H1 (cell line): Measurements from ENCODE around the gene SMARCC1. TPM values are rescaled to one million over a fixed set of nuclear protein-coding genes. Genes with fewer than 3 reads are reported as not detected.

Source experiments
- CTCF ChIA-PET: fragments of 300-600 bp; sonication (Branson Sonifier 250); formaldehyde crosslinking; loops from one replicate; lab custom pipeline; 2021; ENCODE audit not compliant: partially characterized antibody; lab: Charles Lee
- POLR2A ChIA-PET: fragments of 300-600 bp; sonication (Branson Sonifier 250); formaldehyde crosslinking; loops from one replicate; lab custom pipeline; 2021; ENCODE audit warnings: inconsistent platforms; ENCODE audit not compliant: partially characterized antibody; lab: Charles Lee
- DNase-seq, 2 experiments: peaks; one replicate each; pipeline versions ENCODE4 v3.0.0 to v3.0.0-alpha.2; 2010 to 2022; ENCODE audit warnings: low spot score in 2 of 2, low read depth in 1 of 2, mixed read lengths in 1 of 2
- FAIRE-seq: peaks from 2 replicates; lab custom pipeline; 2011; peaks lifted over from hg19 to GRCh38; lab: Jason Lieb, UNC
- H2AFZ ChIP-seq: 2 replicates; pipeline ENCODE4 v1.8.1; 2012; ENCODE audit warnings: low read length, inconsistent platforms
- H2AK5ac ChIP-seq: 2 replicates; pipeline ENCODE4 v1.6.1; 2013; ENCODE audit warnings: low read depth, low read length
- H2BK120ac ChIP-seq: replicated peaks from 2 replicates; pipeline ENCODE3; 2013; ENCODE audit warnings: low read depth, low read length, inconsistent platforms
- H2BK12ac ChIP-seq: 2 replicates; pipeline ENCODE4 v1.6.1; 2013; ENCODE audit warnings: low read depth, low read length
- H2BK15ac ChIP-seq: 2 replicates; pipeline ENCODE4 v1.6.1; 2013; ENCODE audit warnings: low read length
- H2BK20ac ChIP-seq: 2 replicates; pipeline ENCODE4 v1.6.1; 2013; ENCODE audit warnings: low read length
- H2BK5ac ChIP-seq: 2 replicates; pipeline ENCODE4 v1.6.1; 2013; ENCODE audit warnings: low read depth, low read length
- H3K14ac ChIP-seq: 2 replicates; pipeline ENCODE4 v1.6.1; 2013; ENCODE audit warnings: inconsistent platforms; ENCODE audit not compliant: insufficient read length
- H3K18ac ChIP-seq: 2 replicates; pipeline ENCODE4 v1.6.1; 2013; ENCODE audit warnings: low read length; ENCODE audit errors: extremely low read depth
- H3K23ac ChIP-seq: 2 replicates; pipeline ENCODE4 v1.6.1; 2013; ENCODE audit warnings: inconsistent platforms; ENCODE audit not compliant: insufficient read length
- H3K23me2 ChIP-seq: 2 replicates; pipeline ENCODE4 v1.6.1; 2013; ENCODE audit warnings: low read depth, low read length
- H3K27ac ChIP-seq: 2 replicates; pipeline ENCODE4 v1.6.1; 2011; ENCODE audit warnings: low read depth, low read length, inconsistent platforms
- H3K27me3 ChIP-seq, 4 experiments: replicated peaks in 1 of 4; 1 replicate in 1 of 4; 2 replicates in 3 of 4; pipeline versions ENCODE4 v1.6.1 to v1.8.1; 2011 to 2013; ENCODE audit warnings: low read length in 3 of 4, mild to moderate bottlenecking in 3 of 4, inconsistent platforms in 2 of 4, mixed read lengths in 2 of 4, moderate library complexity in 1 of 4; ENCODE audit not compliant: control insufficient read depth in 3 of 4, insufficient read depth in 3 of 4; ENCODE audit errors: extremely low read depth in 1 of 4
- H3K36me3 ChIP-seq, 4 experiments: 2 replicates each; pipeline versions ENCODE4 v1.6.1 to v1.8.1; 2011 to 2013; ENCODE audit warnings: mild to moderate bottlenecking in 4 of 4, low read length in 3 of 4, moderate library complexity in 2 of 4, control low read depth in 1 of 4, inconsistent platforms in 1 of 4; ENCODE audit not compliant: insufficient read depth in 4 of 4, control insufficient read depth in 2 of 4
- H3K4ac ChIP-seq: replicated peaks from 2 replicates; pipeline ENCODE3; 2013; ENCODE audit warnings: low read length, low read depth, mixed read lengths, inconsistent platforms; ENCODE audit not compliant: insufficient read length
- H3K4me1 ChIP-seq, 4 experiments: replicated peaks in 1 of 4; 1 replicate in 1 of 4; 2 replicates in 3 of 4; pipeline versions ENCODE4 v1.6.1 to v1.8.1; 2011 to 2013; ENCODE audit warnings: low read length in 3 of 4, inconsistent platforms in 2 of 4, mixed read lengths in 1 of 4; ENCODE audit not compliant: insufficient read depth in 4 of 4, control insufficient read depth in 3 of 4
- H3K4me2 ChIP-seq, 2 experiments: 2 replicates each; pipeline versions ENCODE4 v1.6.1 to v1.8.1; 2011 to 2013; ENCODE audit warnings: low read depth in 2 of 2, low read length in 2 of 2, control low read depth in 1 of 2, inconsistent platforms in 1 of 2, mild to moderate bottlenecking in 1 of 2; ENCODE audit not compliant: insufficient read depth in 1 of 2
- H3K4me3 ChIP-seq, 4 experiments: fragments of 200-600, 300-600 bp in 1 of 4; sonication (generic), shearing (Covaris generic), sonication (Bioruptor Twin) in 1 of 4; 2 replicates each; pipeline versions ENCODE4 v1.5.1 to v1.8.1; 2011 to 2016; ENCODE audit warnings: low read length in 4 of 4, low read depth in 3 of 4, control low read depth in 2 of 4, inconsistent platforms in 2 of 4, mild to moderate bottlenecking in 2 of 4, mixed read lengths in 1 of 4, moderate library complexity in 1 of 4; ENCODE audit not compliant: insufficient read depth in 2 of 4; ENCODE audit errors: extremely low read depth in 1 of 4
- H3K56ac ChIP-seq: replicated peaks from 2 replicates; pipeline ENCODE3; 2013; ENCODE audit warnings: low read depth, mild to moderate bottlenecking, mixed read lengths, low read length, inconsistent platforms; ENCODE audit not compliant: insufficient read length
- H3K79me1 ChIP-seq: 2 replicates; pipeline ENCODE4 v1.6.1; 2013; ENCODE audit warnings: low read depth, low read length, control low read depth
- H3K79me2 ChIP-seq, 2 experiments: 2 replicates each; pipeline versions ENCODE4 v1.6.1 to v1.8.1; 2012 to 2013; ENCODE audit warnings: low read length in 2 of 2, mild to moderate bottlenecking in 2 of 2, inconsistent platforms in 1 of 2; ENCODE audit not compliant: insufficient read depth in 2 of 2, control insufficient read depth in 1 of 2
- H3K9ac ChIP-seq, 4 experiments: replicated peaks in 1 of 4; 1 replicate in 1 of 4; 2 replicates in 3 of 4; pipeline versions ENCODE4 v1.6.1 to v1.8.1; 2011 to 2013; ENCODE audit warnings: low read depth in 3 of 4, low read length in 3 of 4, control low read depth in 2 of 4, mild to moderate bottlenecking in 2 of 4, moderate library complexity in 2 of 4, inconsistent platforms in 1 of 4; ENCODE audit errors: extremely low read depth in 1 of 4
- H3K9me3 ChIP-seq, 2 experiments: 2 replicates each; pipeline versions ENCODE4 v1.6.1 to v1.8.1; 2012 to 2013; ENCODE audit warnings: mild to moderate bottlenecking in 2 of 2, moderate library complexity in 2 of 2, control low read depth in 1 of 2, inconsistent platforms in 1 of 2, low read depth in 1 of 2, low read length in 1 of 2, mixed read lengths in 1 of 2; ENCODE audit not compliant: insufficient read depth in 2 of 2
- H4K20me1 ChIP-seq, 2 experiments: replicated peaks in 1 of 2; 2 replicates each; pipeline versions ENCODE3 to v1.8.1; 2011 to 2013; ENCODE audit warnings: inconsistent platforms in 2 of 2, low read length in 2 of 2, mild to moderate bottlenecking in 1 of 2; ENCODE audit not compliant: insufficient read depth in 2 of 2, control insufficient read depth in 1 of 2
- H4K5ac ChIP-seq: 2 replicates; pipeline ENCODE4 v1.6.1; 2013; ENCODE audit warnings: low read length, low read depth, mixed read lengths, inconsistent platforms; ENCODE audit not compliant: insufficient read length
- H4K8ac ChIP-seq: 2 replicates; pipeline ENCODE4 v1.8.0; 2013; ENCODE audit warnings: mild to moderate bottlenecking, moderate library complexity, low read length, inconsistent platforms; ENCODE audit not compliant: insufficient read depth; ENCODE audit errors: extremely low read depth
- H4K91ac ChIP-seq: replicated peaks from 2 replicates; pipeline ENCODE3; 2013; ENCODE audit warnings: low read length, mixed read lengths, inconsistent platforms; ENCODE audit not compliant: insufficient read length
- BACH1 ChIP-seq: IDR thresholded peaks from 2 replicates; pipeline ENCODE4 v1.6.1; 2012; ENCODE audit warnings: low read length, improper control_type of control experiment
- BRCA1 ChIP-seq: IDR thresholded peaks from 2 replicates; pipeline ENCODE4 v1.6.1; 2012; ENCODE audit warnings: low read depth, low read length, improper control_type of control experiment
- CTCF ChIP-seq, 3 experiments: IDR thresholded peaks; 1 replicate in 2 of 3; 2 replicates in 1 of 3; pipeline versions ENCODE4 v1.5.1 to v1.6.1; 2011; ENCODE audit warnings: low read length in 3 of 3, mild to moderate bottlenecking in 3 of 3, inconsistent platforms in 2 of 3, low read depth in 1 of 3, moderate library complexity in 1 of 3; ENCODE audit not compliant: insufficient read depth in 1 of 3; ENCODE audit errors: control extremely low read depth in 1 of 3
- FOSL1 ChIP-seq: IDR thresholded peaks from 2 replicates; pipeline ENCODE4 v1.6.1; 2011; ENCODE audit warnings: mild to moderate bottlenecking, low read depth, low read length, moderate library complexity; ENCODE audit not compliant: insufficient read depth
- KDM4A ChIP-seq: IDR thresholded peaks from one replicate; pipeline ENCODE4 v1.7.1; 2012; ENCODE audit warnings: low read depth, mild to moderate bottlenecking, moderate library complexity, low read length, inconsistent platforms; ENCODE audit not compliant: severe bottlenecking
- NRF1 ChIP-seq: IDR thresholded peaks from 2 replicates; pipeline ENCODE4 v1.6.1; 2011; ENCODE audit warnings: mild to moderate bottlenecking, low read depth, low read length, improper control_type of control experiment
- POLR2A ChIP-seq, 2 experiments: IDR thresholded peaks; 1 replicate in 1 of 2; 2 replicates in 1 of 2; pipeline ENCODE4 v1.6.1; 2011; ENCODE audit warnings: low read depth in 2 of 2, low read length in 2 of 2, mild to moderate bottlenecking in 2 of 2; ENCODE audit errors: control extremely low read depth in 1 of 2
- POU5F1 ChIP-seq: IDR thresholded peaks from 2 replicates; pipeline ENCODE4 v1.6.1; 2011; ENCODE audit warnings: low read depth, mild to moderate bottlenecking, low read length, moderate library complexity
- RXRA ChIP-seq: IDR thresholded peaks from 2 replicates; pipeline ENCODE4 v1.6.1; 2011; ENCODE audit warnings: low read depth, mild to moderate bottlenecking, low read length, moderate library complexity; ENCODE audit not compliant: insufficient read depth
- SP2 ChIP-seq: IDR thresholded peaks from 2 replicates; pipeline ENCODE4 v1.6.1; 2012; ENCODE audit warnings: mild to moderate bottlenecking, low read length, inconsistent platforms
- TCF12 ChIP-seq: IDR thresholded peaks from 2 replicates; pipeline ENCODE4 v1.6.1; 2011; ENCODE audit warnings: low read depth, mild to moderate bottlenecking, low read length
- ZNF274 ChIP-seq: IDR thresholded peaks from 2 replicates; pipeline ENCODE4 v1.7.0; 2012; ENCODE audit warnings: low read length, borderline replicate concordance; ENCODE audit errors: extremely low read depth
- WGBS, 2 experiments: shearing (Covaris generic) in 1 of 2; methylation state at CpG; one replicate each; pipeline versions ENCODE4 v1.1.6 to v1.1.7; 2013 to 2015; ENCODE audit warnings: low lambda C conversion rate in 2 of 2, mixed read lengths in 2 of 2, inconsistent platforms in 1 of 2, low coverage in 1 of 2, missing lambda C conversion rate in 1 of 2; ENCODE audit not compliant: insufficient replicate concordance in 2 of 2, insufficient coverage in 1 of 2, insufficient read length in 1 of 2; ENCODE audit errors: extremely low coverage in 1 of 2, missing lambda C conversion rate in 1 of 2; 5-methylcytosine and 5-hydroxymethylcytosine counted together
- polyA plus RNA-seq, 7 experiments: library from polyadenylated mRNA; depleted of rRNA in 3 of 7; stranded (reverse) in 5 of 7; unstranded in 2 of 7; fragments of >200 nt in 5 of 7; fragments of 200-250 nt in 2 of 7; gene quantifications; 1 replicate in 5 of 7; 2 replicates in 1 of 7; 4 replicates in 1 of 7; pipeline versions ENCODE4 v1.2.1 to v1.2.3, GENCODE V29; 2011 to 2013; ENCODE audit warnings: missing spikeins in 2 of 7, mixed read lengths in 2 of 7
- total RNA-seq: library from RNA; stranded (reverse); fragmentation: NEBNext Ultra II Directional; extraction: Animal tissue kit (Norgen Biotek cat#: 25700); gene quantifications from 2 replicates; pipeline ENCODE4 v1.2.1, GENCODE V29; 2021

Gene SMARCC1
- total and polyA plus RNA-seq, 2 of the 8 experiments (the other 6 are each of a cell fraction or from before 2014, with no cell fraction given) = 64.1 to 335 TPM

GRCh38 chr3:47643092-47643491 lies 138.6 kb downstream of the SMARCC1 start:
- H3K18ac ChIP-seq = no peak overlapping the region
- no peak overlapping the region for H3K56ac ChIP-seq
- no peak overlapping the region for H2BK12ac ChIP-seq
- peaks cover 0 to 2% (median 0%) of the 10 kb centered on the region in 4 experiments; a peak in 1 of 7 replicates for H3K27me3 ChIP-seq
- no peak overlapping the region for H3K9ac ChIP-seq
- no peak overlapping the region for H2BK120ac ChIP-seq
- no peak overlapping the region for H3K14ac ChIP-seq
- H3K23ac ChIP-seq = no peak overlapping the region
- no peak overlapping the region for H4K8ac ChIP-seq
- no peak overlapping the region for H2AFZ ChIP-seq
- peaks cover 8 to 41% (median 24%) of the 10 kb centered on the region in 4 experiments for H3K36me3 ChIP-seq
- peaks cover 0 to 48% of the 10 kb centered on the region in 2 experiments; a peak in 2 of 4 replicates for H3K79me2 ChIP-seq
- no peak overlapping the region for H2BK15ac ChIP-seq
- no peak overlapping the region for H2BK5ac ChIP-seq
- H3K23me2 ChIP-seq = no peaks in the 10 kb centered on the region
- no peaks in the 10 kb centered on the region for H3K4me1 ChIP-seq
- FAIRE-seq (peak; percentile 48), DNase-seq (no peak)
- peaks cover 2 to 3% of the 10 kb centered on the region in 2 experiments for H4K20me1 ChIP-seq
- 95% methylated on average over 6 of the region's 6 CpGs; no CpG with 5 or more reads in 1 of the 2 experiments for WGBS, 2 experiments
- no peak overlapping the region for H3K4ac ChIP-seq
- H3K4me3 ChIP-seq = no peak overlapping the region
- H3K27ac ChIP-seq = no peak overlapping the region
- H2BK20ac ChIP-seq = no peak overlapping the region
- POLR2A ChIA-PET = interaction anchor here (1.4 kb wide), 1 partner anchor 8 kb away, joined by 3 read pairs; no protein-coding TSS in a partner anchor
- no peak overlapping the region for H4K5ac ChIP-seq
- H4K91ac ChIP-seq = no peak overlapping the region
- peaks cover 2% of the 10 kb centered on the region; the same call in 1 of the 2 replicates for H3K79me1 ChIP-seq
- no peak overlapping the region for H2AK5ac ChIP-seq
- no peak overlapping the region for H3K4me2 ChIP-seq
- H3K9me3 ChIP-seq = no peaks in the 10 kb centered on the region
- CTCF ChIA-PET = no interaction called here
- TF ChIP-seq POLR2A (IDR thresholded peaks at IDR 0.05; ENCODE audit: control extremely low read depth in 1 of 2, low read depth in 2 of 2, low read length in 2 of 2) (no peak), ZNF274 (no peak), NRF1 (no peak), CTCF (IDR thresholded peaks at IDR 0.05; ENCODE audit: control extremely low read depth in 1 of 3, insufficient read depth in 1 of 3, low read depth in 1 of 3, low read length in 3 of 3) (no peak), KDM4A (no peak), SP2 (no peak), RXRA (no peak), BACH1 (no peak), BRCA1 (no peak), TCF12 (no peak), POU5F1 (no peak), FOSL1 (no peak)
